Effector memory CD8-positive, alpha-beta T cell (primary cell): Measurements from ENCODE around the gene LSM12.
"Not testable (repeated sequence)": the region's sequence is repeated elsewhere in the genome, so short reads cannot be mapped to it uniquely, and the experiment has no call there.

ENCODE experiments used
- ATAC-seq: fragments of 150-1000 bp; cut with Tn5 transposase; replicated peaks from 2 replicates; pipeline ENCODE4 v1.10.0; 2021; ENCODE audit warnings: mild to moderate bottlenecking, moderate library complexity
- DNase-seq, 3 experiments: peaks; one replicate each; pipeline ENCODE4 v3.0.0; 2021
- H3K27ac Mint-ChIP-seq, 2 donors: one replicate each; pipeline ENCODE4 v1.8.0; 2022; ENCODE audit warnings: mild to moderate bottlenecking in 2 of 2, mixed read lengths in 2 of 2, moderate library complexity in 2 of 2
- H3K27me3 Mint-ChIP-seq, 2 donors: one replicate each; pipeline ENCODE4 v1.8.0; 2022; ENCODE audit warnings: mixed read lengths in 2 of 2
- H3K36me3 Mint-ChIP-seq: one replicate; pipeline ENCODE4 v1.8.0; 2022; ENCODE audit warnings: mild to moderate bottlenecking, moderate library complexity, mixed read lengths; ENCODE audit not compliant: insufficient read depth
- H3K4me1 Mint-ChIP-seq, 2 donors: one replicate each; pipeline ENCODE4 v1.8.0; 2022; ENCODE audit warnings: low read depth in 2 of 2, mixed read lengths in 2 of 2
- H3K4me3 Mint-ChIP-seq, 2 donors: one replicate each; pipeline ENCODE4 v1.8.0; 2022; ENCODE audit warnings: mild to moderate bottlenecking in 2 of 2, mixed read lengths in 2 of 2, moderate library complexity in 2 of 2
- H3K9me3 Mint-ChIP-seq, 2 donors: one replicate each; pipeline ENCODE4 v1.8.0; 2022; ENCODE audit warnings: mixed read lengths in 2 of 2

Gene LSM12

GRCh38 chr17:44106801-44107200, 40.3 kb upstream of the LSM12 start:
- Mint-ChIP-seq H3K4me3 (no peak overlapping the region), H3K4me1 (peaks cover 16 to 17% of the 10 kb centered on the region in 2 donors), H3K27ac (no peak overlapping the region), H3K9me3 (no peaks in the 10 kb centered on the region), H3K27me3 (no peaks in the 10 kb centered on the region), H3K36me3 (peaks cover 39% of the 10 kb centered on the region)
- ATAC-seq (no peak), DNase-seq (no peak)

- H3K27ac Mint-ChIP-seq: peak overlapping the region in 1 of 2 donors; percentile 51
- ATAC-seq (no peak), DNase-seq (no peak)
- H3K36me3 Mint-ChIP-seq: peaks cover 39% of the 10 kb centered on the region
- no peak overlapping the region for H3K4me3 Mint-ChIP-seq
- no peaks in the 10 kb centered on the region for H3K27me3 Mint-ChIP-seq
- H3K4me1 Mint-ChIP-seq: peaks cover 13% of the 10 kb centered on the region in 2 donors
- no peaks in the 10 kb centered on the region for H3K9me3 Mint-ChIP-seq
Measured at GRCh38 chr17:44105941-44106340, 39.5 kb upstream of the LSM12 start.

DNA sequence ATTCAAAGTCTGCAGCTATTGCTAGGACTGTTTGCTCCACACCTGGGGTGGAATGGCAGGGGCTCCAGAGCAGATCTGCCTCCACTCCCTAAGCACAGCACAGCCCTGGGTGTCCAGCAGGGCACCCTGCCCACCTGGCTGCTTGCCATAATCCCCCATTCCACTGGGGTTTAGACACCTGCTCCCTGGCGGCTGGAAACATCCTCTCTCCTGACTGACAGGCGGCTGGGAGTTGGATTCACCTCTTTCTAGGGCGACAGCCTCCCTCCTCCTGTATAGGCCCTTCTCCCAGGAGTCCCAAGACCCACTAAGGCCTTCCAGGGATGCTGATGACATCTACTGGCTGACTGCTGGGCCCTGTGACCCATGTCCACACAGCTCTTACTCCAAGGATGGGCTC, 39.0 kb upstream of the LSM12 start:
- Mint-ChIP-seq H3K27ac (peak overlapping the region in 1 of 2 donors; percentile 51), H3K36me3 (peaks cover 40% of the 10 kb centered on the region), H3K9me3 (no peaks in the 10 kb centered on the region), H3K4me3 (no peak overlapping the region), H3K27me3 (no peaks in the 10 kb centered on the region), H3K4me1 (peaks cover 13% of the 10 kb centered on the region in 2 donors)
- no peak for DNase-seq
- no peak for ATAC-seq

DNA sequence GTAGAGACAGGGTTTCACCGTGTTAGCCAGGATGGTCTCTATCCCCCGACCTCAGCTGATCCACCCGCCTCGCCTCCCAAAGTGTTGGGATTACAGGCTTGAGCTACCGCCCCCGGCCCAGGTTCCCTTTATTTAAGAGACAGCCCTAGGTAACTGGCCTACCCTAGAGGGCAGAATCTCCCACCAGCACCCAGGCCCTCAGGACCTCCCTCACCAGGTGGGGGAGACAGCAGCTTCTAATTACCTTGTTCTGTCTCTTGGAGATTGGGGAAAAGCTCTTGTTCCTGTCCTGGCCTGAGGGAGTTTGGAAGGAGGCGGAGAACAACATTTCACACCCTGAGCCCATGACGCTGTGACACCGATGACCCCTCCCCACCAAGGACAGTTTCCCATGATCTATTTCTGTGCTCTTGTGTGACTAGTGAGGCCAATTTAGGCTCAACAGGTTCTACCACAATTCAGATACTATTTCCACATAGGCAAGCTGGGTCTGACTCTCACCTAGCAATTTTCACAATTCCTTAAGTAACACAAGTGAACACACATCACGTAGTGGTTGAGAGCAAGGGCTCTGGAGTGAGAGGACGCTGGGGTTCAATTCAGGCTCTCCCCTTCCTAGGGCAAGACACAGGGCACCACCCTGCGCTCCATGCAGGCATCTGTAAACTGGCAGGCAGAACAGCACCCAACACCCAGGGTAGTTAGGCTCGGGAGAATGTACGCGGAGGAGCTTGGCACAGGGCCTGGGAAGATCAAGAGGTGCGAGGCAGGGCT, 36.6 kb upstream of the LSM12 start:
- ATAC-seq (no peak), DNase-seq (no peak)
- Mint-ChIP-seq H3K36me3 (peaks cover 46% of the 10 kb centered on the region), H3K27me3 (no peaks in the 10 kb centered on the region), H3K4me1 (peaks cover 13% of the 10 kb centered on the region in 2 donors), H3K9me3 (no peaks in the 10 kb centered on the region), H3K27ac (peak overlapping the region in 1 of 2 donors; percentile 87), H3K4me3 (no peak overlapping the region)

DNA sequence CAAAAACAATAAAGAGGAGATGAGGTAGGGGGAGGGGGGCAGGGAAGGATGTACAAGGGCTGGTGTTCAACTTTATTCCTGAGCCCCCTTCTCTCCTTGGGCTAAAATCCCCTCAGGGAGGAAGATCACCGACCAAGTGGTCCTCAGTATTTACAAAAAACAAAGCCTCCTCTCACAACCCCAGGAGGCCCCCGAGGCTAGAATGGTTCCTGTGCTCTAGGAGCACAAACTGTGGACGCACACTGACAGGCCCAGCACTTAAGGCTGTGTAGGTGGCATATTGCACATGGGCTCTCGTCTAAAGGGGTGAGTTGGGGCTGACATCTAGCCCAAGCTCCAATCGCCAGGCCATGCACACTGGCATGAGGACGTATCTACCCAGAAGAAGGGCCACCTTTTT, 35.4 kb upstream of the LSM12 start:
- H3K4me3 Mint-ChIP-seq, H3K27me3 Mint-ChIP-seq, H3K9me3 Mint-ChIP-seq, DNase-seq, H3K27ac Mint-ChIP-seq, ATAC-seq: not testable (repeated sequence)
- Mint-ChIP-seq H3K36me3 (peaks cover 43% of the 10 kb centered on the region), H3K4me1 (peaks cover 9 to 15% of the 10 kb centered on the region in 2 donors)

DNA sequence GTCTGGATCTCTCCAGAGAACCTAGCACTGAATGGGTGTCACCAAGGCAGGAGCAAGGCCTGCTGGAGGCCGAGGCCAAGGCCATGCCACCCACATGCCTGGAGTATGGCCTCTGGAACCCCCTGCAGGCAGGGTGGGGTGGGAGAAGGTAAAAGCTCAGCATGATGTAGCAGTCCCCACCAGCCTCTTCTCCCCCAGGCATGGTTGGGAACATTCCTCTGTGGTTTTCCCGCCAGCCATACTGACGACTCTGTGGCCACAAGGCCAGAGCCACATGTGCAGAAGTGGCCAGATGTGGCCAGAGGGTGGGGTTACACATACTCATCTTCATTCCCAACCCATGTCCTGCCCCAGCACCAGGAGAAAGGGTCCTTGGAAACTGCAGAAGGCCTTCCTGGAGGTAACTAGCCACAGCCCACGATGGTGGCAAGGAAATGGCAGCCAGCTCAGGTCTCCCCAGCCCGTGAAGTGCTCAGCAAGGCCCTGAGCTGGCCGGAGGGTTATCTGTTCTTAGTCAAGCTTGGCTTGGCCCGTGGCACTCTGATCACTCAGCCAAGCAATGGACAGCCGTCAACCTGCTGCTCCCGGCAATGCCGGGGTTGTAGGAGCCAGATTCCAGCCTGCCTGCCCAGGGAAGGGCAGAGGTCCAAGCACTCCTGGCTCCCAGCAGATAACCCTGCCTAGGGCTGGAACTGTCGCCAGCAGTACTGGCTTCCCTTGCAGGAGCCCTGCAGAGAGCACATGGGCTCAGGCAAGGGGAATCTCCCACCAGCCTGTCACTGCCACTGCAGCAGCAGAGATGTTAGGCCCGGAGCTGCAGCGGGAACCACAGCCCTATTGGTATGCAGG, 30.9 kb upstream of the LSM12 start:
- Mint-ChIP-seq H3K4me1 (peaks cover 8 to 12% of the 10 kb centered on the region in 2 donors), H3K4me3 (no peak overlapping the region), H3K27ac (peak overlapping the region in 1 of 2 donors; percentile 50), H3K9me3 (no peaks in the 10 kb centered on the region), H3K27me3 (no peaks in the 10 kb centered on the region), H3K36me3 (peaks cover 47% of the 10 kb centered on the region)
- ATAC-seq (peak; percentile 9), DNase-seq (no peak)

- H3K27me3 Mint-ChIP-seq: no peaks in the 10 kb centered on the region
- H3K4me3 Mint-ChIP-seq: no peak overlapping the region
- H3K9me3 Mint-ChIP-seq: no peaks in the 10 kb centered on the region
- DNase-seq (no peak), ATAC-seq (no peak)
- H3K4me1 Mint-ChIP-seq: peaks cover 5 to 12% of the 10 kb centered on the region in 2 donors
- peak overlapping the region; percentile 41 to 72 for H3K27ac Mint-ChIP-seq
- H3K36me3 Mint-ChIP-seq: peaks cover 59% of the 10 kb centered on the region
Measured at GRCh38 chr17:44095647-44096496, 29.4 kb upstream of the LSM12 start.

DNA sequence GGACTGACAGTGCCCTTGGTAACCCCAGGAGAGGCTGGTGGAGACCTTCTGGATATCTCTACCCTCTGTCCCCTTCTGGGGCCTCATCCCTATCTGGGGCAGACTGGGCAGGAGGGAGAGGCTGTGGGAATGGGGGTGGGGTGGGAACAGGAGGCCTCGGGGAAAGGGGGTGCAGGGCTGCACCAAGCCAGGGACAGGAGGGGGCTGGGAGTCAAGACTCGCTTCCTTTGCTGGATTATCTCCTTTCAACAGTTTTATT, 28.8 kb upstream of the LSM12 start:
- peaks cover 62% of the 10 kb centered on the region for H3K36me3 Mint-ChIP-seq
- H3K4me1 Mint-ChIP-seq: peaks cover 5 to 12% of the 10 kb centered on the region in 2 donors
- H3K4me3 Mint-ChIP-seq: no peak overlapping the region
- H3K27ac Mint-ChIP-seq: peak overlapping the region; percentile 41 to 72
- H3K27me3 Mint-ChIP-seq: no peaks in the 10 kb centered on the region
- DNase-seq (no peak), ATAC-seq (no peak)
- H3K9me3 Mint-ChIP-seq: no peaks in the 10 kb centered on the region

GRCh38 chr17:44094701-44095387, 28.4 kb upstream of the LSM12 start:
- Mint-ChIP-seq H3K27ac (no peak overlapping the region), H3K4me1 (peaks cover 5 to 12% of the 10 kb centered on the region in 2 donors), H3K27me3 (no peaks in the 10 kb centered on the region), H3K9me3 (no peaks in the 10 kb centered on the region), H3K4me3 (no peak overlapping the region), H3K36me3 (peaks cover 59% of the 10 kb centered on the region)
- ATAC-seq (no peak), DNase-seq (no peak)

- Mint-ChIP-seq H3K36me3 (peaks cover 63% of the 10 kb centered on the region), H3K4me1 (peaks cover 5 to 15% of the 10 kb centered on the region in 2 donors), H3K9me3 (no peaks in the 10 kb centered on the region), H3K27me3 (no peaks in the 10 kb centered on the region), H3K4me3 (no peak overlapping the region), H3K27ac (no peak overlapping the region)
- no peak for ATAC-seq
- no peak for DNase-seq
Measured at GRCh38 chr17:44093231-44093900, 26.9 kb upstream of the LSM12 start.

GRCh38 chr17:44092051-44092450, 25.6 kb upstream of the LSM12 start:
- DNase-seq (no peak), ATAC-seq (no peak)
- Mint-ChIP-seq H3K9me3 (no peaks in the 10 kb centered on the region), H3K27ac (peak overlapping the region in 1 of 2 donors; percentile 59), H3K4me1 (peaks cover 9 to 14% of the 10 kb centered on the region in 2 donors), H3K27me3 (no peaks in the 10 kb centered on the region), H3K36me3 (peaks cover 67% of the 10 kb centered on the region), H3K4me3 (no peak overlapping the region)

DNA sequence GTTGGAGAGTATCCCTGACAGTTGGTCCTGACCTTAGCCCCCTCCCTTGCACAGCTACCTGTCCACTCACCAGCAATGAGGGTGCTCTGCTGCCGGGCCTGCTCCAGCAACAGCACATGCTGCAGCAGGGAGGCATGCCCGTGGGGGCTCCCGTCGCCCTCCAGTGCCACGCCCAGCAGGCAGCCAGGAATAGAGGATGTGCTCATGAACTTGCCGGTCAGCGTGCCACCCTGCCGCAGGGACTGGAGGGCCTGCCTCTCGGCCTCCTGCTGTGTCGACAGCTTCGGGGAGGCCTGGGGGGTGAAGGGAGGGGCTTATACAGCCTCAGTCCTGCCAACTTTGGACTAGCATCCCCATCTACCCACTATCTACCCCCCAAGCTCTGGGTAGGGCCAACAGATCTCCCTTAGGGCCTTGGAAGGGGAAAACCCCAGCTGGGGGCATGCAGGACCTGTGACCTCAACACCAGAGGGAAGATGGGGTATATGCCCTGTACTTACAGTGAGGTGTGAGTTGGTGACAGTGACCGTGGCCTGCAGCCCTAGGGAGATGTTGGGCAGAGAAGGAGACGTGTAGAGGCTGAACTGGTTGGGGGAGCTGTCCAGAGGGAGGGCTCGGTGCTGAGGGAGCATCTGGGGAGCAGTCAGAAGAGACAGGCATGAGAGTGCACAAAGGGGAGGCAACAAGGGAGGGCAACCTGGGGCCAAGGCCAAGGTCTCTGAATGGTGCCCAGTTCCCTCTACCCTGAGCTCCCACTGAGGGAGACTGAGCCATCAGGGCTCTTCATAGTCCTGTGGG, 24.9 kb upstream of the LSM12 start:
- peaks cover 71% of the 10 kb centered on the region for H3K36me3 Mint-ChIP-seq

More for the DNA sequence above, 24.9 kb upstream of the LSM12 start:
- ATAC-seq (no peak), DNase-seq (no peak)
- Mint-ChIP-seq H3K27ac (peak overlapping the region in 1 of 2 donors; percentile 31), H3K9me3 (no peaks in the 10 kb centered on the region), H3K27me3 (no peaks in the 10 kb centered on the region), H3K4me3 (no peak overlapping the region), H3K4me1 (peaks cover 7 to 14% of the 10 kb centered on the region in 2 donors)
